Vagina (tissue), 2 donors: ENCODE results near the gene RYR3.

Source experiments
- POLR2A ChIP-seq, 2 donors: fragments of 450-650 bp; IDR thresholded peaks; one replicate each; pipeline ENCODE4 v1.6.1; 2017; ENCODE audit warnings: antibody characterized with exemption in 2 of 2, mild to moderate bottlenecking in 2 of 2, moderate library complexity in 2 of 2
- POLR2AphosphoS5 ChIP-seq, 2 donors: sonication (generic); formaldehyde crosslinking; IDR thresholded peaks; one replicate each; pipeline ENCODE4 v1.9.0; 2017; ENCODE audit warnings: antibody characterized with exemption in 2 of 2, mild to moderate bottlenecking in 2 of 2, low read depth in 1 of 2; ENCODE audit not compliant: insufficient read depth in 1 of 2
- TF ChIP-seq, protein P1 (sequence below), 3 experiments: fragments of 450-650 bp in 2 of 3; fragments of 200-600 bp in 1 of 3; sonication (generic) in 1 of 3; IDR thresholded peaks; one replicate each; pipeline ENCODE4 v1.5.1; 2017 to 2019; ENCODE audit warnings: antibody characterized with exemption in 3 of 3, mild to moderate bottlenecking in 2 of 3, moderate library complexity in 2 of 3

DNA sequence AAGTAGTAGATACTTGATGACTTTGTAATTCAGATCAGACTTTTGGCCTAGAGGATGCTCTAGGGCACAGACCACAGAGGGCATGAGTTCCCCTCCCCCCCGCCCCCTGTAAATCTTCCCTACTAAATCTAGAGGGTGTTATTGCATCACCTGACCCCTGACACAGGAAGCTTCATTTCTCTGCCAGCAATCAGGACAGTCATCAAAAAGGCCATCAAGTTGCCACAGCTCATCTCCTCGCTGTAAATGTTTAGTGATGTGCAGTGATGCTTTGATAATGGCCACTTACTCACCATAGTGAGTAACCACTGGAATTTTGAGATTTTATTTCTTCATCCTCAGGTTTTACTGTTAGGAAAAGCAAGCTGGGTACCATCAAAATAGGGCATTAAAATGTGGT lies 368.3 kb downstream of the RYR3 start:
- TF ChIP-seq, protein P1, sequence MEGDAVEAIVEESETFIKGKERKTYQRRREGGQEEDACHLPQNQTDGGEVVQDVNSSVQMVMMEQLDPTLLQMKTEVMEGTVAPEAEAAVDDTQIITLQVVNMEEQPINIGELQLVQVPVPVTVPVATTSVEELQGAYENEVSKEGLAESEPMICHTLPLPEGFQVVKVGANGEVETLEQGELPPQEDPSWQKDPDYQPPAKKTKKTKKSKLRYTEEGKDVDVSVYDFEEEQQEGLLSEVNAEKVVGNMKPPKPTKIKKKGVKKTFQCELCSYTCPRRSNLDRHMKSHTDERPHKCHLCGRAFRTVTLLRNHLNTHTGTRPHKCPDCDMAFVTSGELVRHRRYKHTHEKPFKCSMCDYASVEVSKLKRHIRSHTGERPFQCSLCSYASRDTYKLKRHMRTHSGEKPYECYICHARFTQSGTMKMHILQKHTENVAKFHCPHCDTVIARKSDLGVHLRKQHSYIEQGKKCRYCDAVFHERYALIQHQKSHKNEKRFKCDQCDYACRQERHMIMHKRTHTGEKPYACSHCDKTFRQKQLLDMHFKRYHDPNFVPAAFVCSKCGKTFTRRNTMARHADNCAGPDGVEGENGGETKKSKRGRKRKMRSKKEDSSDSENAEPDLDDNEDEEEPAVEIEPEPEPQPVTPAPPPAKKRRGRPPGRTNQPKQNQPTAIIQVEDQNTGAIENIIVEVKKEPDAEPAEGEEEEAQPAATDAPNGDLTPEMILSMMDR (IDR thresholded peaks at IDR 0.05) = no peak
- TF ChIP-seq POLR2AphosphoS5 (IDR thresholded peaks at IDR 0.05; ENCODE audit: insufficient read depth in 1 of 2, low read depth in 1 of 2) = no peak
- no peak for TF ChIP-seq POLR2A (IDR thresholded peaks at IDR 0.05)
